Stimulated activated memory B cell treated with anti-CD40 and anti-IgM and Interleukin-4, amounts not matched to agents 10 μg/mL and 1 μg/mL and 100 μg/mL, for 72 hours (primary cell): Measurements from ENCODE around the gene ST7.
"Not testable (repeated sequence)": the region's sequence is repeated elsewhere in the genome, so short reads cannot be mapped to it uniquely, and the experiment has no call there.

ENCODE experiments used
- ATAC-seq: fragments of 150-1000 bp; cut with Tn5 transposase; 2 replicates; pipeline ENCODE4 v1.10.0; 2021
- H3K27ac Mint-ChIP-seq: one replicate; pipeline ENCODE4 v1.8.0; 2022; ENCODE audit warnings: mild to moderate bottlenecking, mixed read lengths
- H3K27me3 Mint-ChIP-seq: one replicate; pipeline ENCODE4 v1.8.0; 2022; ENCODE audit warnings: mixed read lengths
- H3K36me3 Mint-ChIP-seq: one replicate; pipeline ENCODE4 v1.8.0; 2022; ENCODE audit warnings: mixed read lengths
- H3K4me1 Mint-ChIP-seq: one replicate; pipeline ENCODE4 v1.8.0; 2022; ENCODE audit warnings: mixed read lengths
- H3K4me3 Mint-ChIP-seq: one replicate; pipeline ENCODE4 v1.8.0; 2022; ENCODE audit warnings: mild to moderate bottlenecking, moderate library complexity, mixed read lengths
- H3K9me3 Mint-ChIP-seq: one replicate; pipeline ENCODE4 v1.8.0; 2022; ENCODE audit warnings: mixed read lengths

The ST7 gene

GRCh38 chr7:116940689-116941370 lies 12.5 kb upstream of the ST7 start:
- no peaks in the 10 kb centered on the region for H3K4me1 Mint-ChIP-seq
- no peak overlapping the region for H3K4me3 Mint-ChIP-seq
- H3K9me3 Mint-ChIP-seq, result no peaks in the 10 kb centered on the region
- no peak for ATAC-seq
- H3K27ac Mint-ChIP-seq, result no peak overlapping the region
- H3K27me3 Mint-ChIP-seq, result peaks cover 8% of the 10 kb centered on the region
- no peaks in the 10 kb centered on the region for H3K36me3 Mint-ChIP-seq

DNA sequence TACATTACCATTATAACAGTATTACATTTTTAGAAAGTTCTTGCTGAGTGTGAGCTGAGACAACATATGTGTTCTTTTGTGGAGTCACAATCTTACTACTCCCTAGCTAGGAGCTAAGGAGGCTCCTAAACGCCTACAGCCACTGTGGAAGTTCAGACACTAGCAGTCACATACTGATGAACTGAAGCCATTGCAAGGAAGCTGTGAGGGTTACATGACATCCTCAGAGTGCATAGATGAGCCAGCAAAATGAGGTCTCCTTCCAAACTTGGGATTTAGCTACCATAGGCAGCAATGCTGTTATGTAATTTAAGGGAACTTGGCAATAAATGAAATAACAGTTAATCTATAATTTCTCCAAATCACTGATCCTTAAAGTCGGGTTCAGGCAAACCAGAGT lies 10.8 kb upstream of the ST7 start:
- no peak for ATAC-seq
- Mint-ChIP-seq H3K27ac (no peak overlapping the region), H3K9me3 (no peaks in the 10 kb centered on the region), H3K4me1 (no peaks in the 10 kb centered on the region), H3K27me3 (peaks cover 5% of the 10 kb centered on the region), H3K36me3 (no peaks in the 10 kb centered on the region), H3K4me3 (no peak overlapping the region)

DNA sequence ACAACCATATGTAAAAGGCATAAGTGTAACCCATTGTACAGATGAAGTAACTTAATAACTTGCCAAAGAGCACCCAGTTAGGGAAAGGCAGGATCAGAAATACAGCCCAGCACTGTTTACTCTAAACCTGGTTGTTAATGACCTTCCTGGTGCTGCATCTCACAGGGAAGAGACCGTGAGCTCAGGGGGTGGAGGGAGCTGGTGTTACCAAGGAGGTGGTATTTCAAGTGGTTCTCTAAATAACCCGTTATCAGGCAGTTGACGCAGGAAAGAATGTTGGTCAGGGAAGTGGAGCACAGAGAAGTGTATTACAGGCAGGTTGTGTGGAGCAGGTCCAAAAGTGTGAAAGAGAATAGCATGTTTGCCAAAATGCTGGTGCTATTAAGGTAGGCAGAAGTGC lies 4.4 kb upstream of the ST7 start:
- Mint-ChIP-seq H3K27ac (no peak overlapping the region), H3K4me1 (no peaks in the 10 kb centered on the region), H3K9me3 (no peaks in the 10 kb centered on the region), H3K27me3 (no peaks in the 10 kb centered on the region), H3K36me3 (no peaks in the 10 kb centered on the region), H3K4me3 (no peak overlapping the region)
- ATAC-seq, result no peak

GRCh38 chr7:116949941-116950801 lies 3.1 kb upstream of the ST7 start:
- no peaks in the 10 kb centered on the region for H3K9me3 Mint-ChIP-seq
- H3K27ac Mint-ChIP-seq, result no peak overlapping the region
- no peak overlapping the region for H3K4me3 Mint-ChIP-seq
- H3K27me3 Mint-ChIP-seq, result no peaks in the 10 kb centered on the region
- H3K4me1 Mint-ChIP-seq, result peaks cover 12% of the 10 kb centered on the region
- ATAC-seq, result no peak
- no peaks in the 10 kb centered on the region for H3K36me3 Mint-ChIP-seq

- peaks cover 19% of the 10 kb centered on the region for H3K4me1 Mint-ChIP-seq
- H3K27ac Mint-ChIP-seq, result no peak overlapping the region
- H3K27me3 Mint-ChIP-seq, result no peaks in the 10 kb centered on the region
- no peak for ATAC-seq
- no peaks in the 10 kb centered on the region for H3K9me3 Mint-ChIP-seq
- no peaks in the 10 kb centered on the region for H3K36me3 Mint-ChIP-seq
- H3K4me3 Mint-ChIP-seq, result no peak overlapping the region
These were observed 2.4 kb upstream of the ST7 start for GRCh38 chr7:116950889-116951351.

- peak overlapping the region; percentile 3 for H3K4me3 Mint-ChIP-seq
- no peaks in the 10 kb centered on the region for H3K36me3 Mint-ChIP-seq
- no peak overlapping the region for H3K27ac Mint-ChIP-seq
- no peaks in the 10 kb centered on the region for H3K9me3 Mint-ChIP-seq
- ATAC-seq, result no peak
- H3K4me1 Mint-ChIP-seq, result peaks cover 26% of the 10 kb centered on the region
- H3K27me3 Mint-ChIP-seq, result no peaks in the 10 kb centered on the region
These were observed 1.7 kb upstream of the ST7 start for GRCh38 chr7:116951366-116952292.

DNA sequence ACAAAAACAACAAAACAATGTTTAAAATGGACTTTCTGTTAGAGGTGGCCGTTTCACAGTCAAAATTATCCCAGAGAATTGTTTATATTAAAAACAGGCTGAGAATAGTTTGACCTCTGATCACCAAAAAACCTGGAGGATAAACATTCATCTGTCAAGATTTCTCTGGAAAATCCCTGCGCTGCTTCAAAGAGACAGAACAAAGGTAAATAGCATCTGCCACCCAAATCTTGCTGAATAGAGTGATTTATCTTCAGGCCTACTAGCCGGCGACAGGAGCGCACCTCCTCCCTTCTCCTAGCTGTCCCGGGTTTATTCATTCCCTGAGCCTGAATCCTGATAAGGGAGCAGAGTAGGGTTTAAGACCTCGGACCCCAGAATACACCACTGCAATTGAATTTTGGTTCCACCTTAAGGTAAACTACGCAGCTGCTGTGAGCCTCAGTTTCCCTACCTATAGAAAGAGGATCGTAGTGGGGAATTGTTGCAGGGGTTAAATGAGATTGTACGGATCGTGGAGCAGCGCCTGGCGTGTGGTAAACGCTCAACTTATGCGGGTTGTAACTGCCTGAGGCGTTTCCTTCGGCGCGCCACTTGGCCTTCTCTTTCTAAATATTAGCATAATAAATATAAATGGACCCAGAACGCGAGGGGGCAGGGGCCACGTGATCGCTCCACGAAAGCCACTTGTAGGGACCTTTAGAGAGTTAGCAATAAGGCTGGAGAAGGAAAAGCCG lies 498 bp upstream of the ST7 start:
- Mint-ChIP-seq H3K36me3 (no peaks in the 10 kb centered on the region), H3K4me3 (peak overlapping the region; percentile 83), H3K27me3 (no peaks in the 10 kb centered on the region), H3K4me1 (peaks cover 31% of the 10 kb centered on the region), H3K27ac (peak overlapping the region; percentile 87), H3K9me3 (no peaks in the 10 kb centered on the region)
- ATAC-seq, result peak; percentile 37

GRCh38 chr7:116953906-116954838 lies 871 bp downstream of the ST7 start:
- peak; percentile 56 for ATAC-seq
- Mint-ChIP-seq H3K4me1 (peaks cover 31% of the 10 kb centered on the region), H3K9me3 (no peaks in the 10 kb centered on the region), H3K27ac (peak overlapping the region; percentile 87), H3K36me3 (no peaks in the 10 kb centered on the region), H3K27me3 (no peaks in the 10 kb centered on the region), H3K4me3 (peak overlapping the region; percentile 89)

DNA sequence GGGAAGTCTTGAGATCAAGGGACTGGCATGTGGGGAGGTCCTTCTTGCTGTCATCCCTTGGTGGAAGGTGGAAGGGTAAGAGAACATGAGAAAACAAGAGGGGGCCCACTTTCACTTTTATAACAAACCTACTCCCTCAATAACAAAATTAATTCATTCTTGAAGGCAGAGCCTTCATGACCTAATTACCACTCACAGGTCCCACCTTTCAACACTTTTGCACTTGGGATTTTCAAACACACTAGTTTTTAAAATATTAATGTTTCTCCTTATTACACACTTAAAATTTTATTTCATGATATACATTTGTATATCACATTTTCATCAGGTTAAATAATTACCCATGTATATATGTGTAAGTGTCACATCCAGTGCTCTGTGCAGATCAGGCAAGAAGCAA lies 2.0 kb downstream of the ST7 start:
- peak overlapping the region; percentile 87 for H3K27ac Mint-ChIP-seq
- H3K4me3 Mint-ChIP-seq, result peak overlapping the region; percentile 89

DNA sequence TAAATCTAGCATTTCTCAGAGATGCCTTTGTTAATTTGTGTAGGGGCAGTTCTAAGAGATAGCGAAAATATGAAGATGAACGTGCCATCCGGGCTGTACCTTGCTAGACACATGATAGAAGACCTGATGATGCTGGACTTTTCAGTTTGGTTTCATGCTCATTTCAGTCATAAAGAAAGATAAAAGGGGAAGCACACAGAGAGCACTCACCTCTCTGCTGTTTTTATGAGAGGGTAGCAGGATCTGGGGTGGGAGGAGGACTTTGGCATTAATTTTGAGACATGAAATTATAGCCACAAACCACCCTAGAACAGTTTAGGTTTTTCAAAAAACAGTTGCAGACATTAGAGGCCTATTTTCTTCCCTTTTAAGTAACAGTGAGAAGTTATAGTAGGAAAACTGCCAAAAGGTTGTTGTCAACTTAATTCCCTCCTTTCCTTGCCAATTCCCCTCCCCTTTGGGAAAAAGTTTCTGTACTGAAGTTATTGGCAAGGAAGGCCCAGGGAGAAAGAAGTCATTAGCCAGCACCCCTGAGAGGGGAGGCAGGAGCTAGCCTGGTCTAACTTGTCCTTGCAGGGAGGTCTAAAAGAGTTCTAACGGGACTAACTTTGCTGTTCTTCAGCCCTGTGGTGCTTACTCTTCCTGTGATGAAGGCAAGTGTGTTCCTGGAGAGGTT lies 2.6 kb downstream of the ST7 start:
- H3K36me3 Mint-ChIP-seq, result no peaks in the 10 kb centered on the region
- no peaks in the 10 kb centered on the region for H3K27me3 Mint-ChIP-seq
- ATAC-seq, result peak; percentile 88
- H3K27ac Mint-ChIP-seq, result peak overlapping the region; percentile 87
- H3K4me1 Mint-ChIP-seq, result peaks cover 39% of the 10 kb centered on the region
- no peaks in the 10 kb centered on the region for H3K9me3 Mint-ChIP-seq
- H3K4me3 Mint-ChIP-seq, result peak overlapping the region; percentile 89

More for the DNA sequence above, 2.0 kb downstream of the ST7 start:
- no peaks in the 10 kb centered on the region for H3K36me3 Mint-ChIP-seq
- H3K27me3 Mint-ChIP-seq, result no peaks in the 10 kb centered on the region
- ATAC-seq, result no peak
- peaks cover 36% of the 10 kb centered on the region for H3K4me1 Mint-ChIP-seq
- no peaks in the 10 kb centered on the region for H3K9me3 Mint-ChIP-seq

DNA sequence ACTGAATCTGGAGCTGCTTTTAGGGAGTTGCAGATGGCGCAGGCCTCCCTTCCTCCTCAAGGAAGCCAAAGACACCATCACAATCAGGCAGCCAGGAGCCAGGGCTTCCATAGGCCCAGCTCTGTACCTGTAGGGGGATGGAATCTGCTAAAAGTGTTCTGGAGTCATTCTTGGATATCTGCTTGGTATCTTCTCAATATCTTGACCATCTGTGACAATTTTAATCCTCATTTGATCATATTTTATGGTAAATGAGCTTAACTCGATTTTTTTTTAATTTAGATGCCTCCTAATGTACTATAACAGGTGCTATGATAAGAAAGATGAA lies 3.1 kb downstream of the ST7 start:
- H3K36me3 Mint-ChIP-seq, result no peaks in the 10 kb centered on the region
- H3K27me3 Mint-ChIP-seq, result no peaks in the 10 kb centered on the region
- ATAC-seq, result no peak
- H3K4me3 Mint-ChIP-seq, result no peak overlapping the region
- peak overlapping the region; percentile 87 for H3K27ac Mint-ChIP-seq
- peaks cover 43% of the 10 kb centered on the region for H3K4me1 Mint-ChIP-seq
- H3K9me3 Mint-ChIP-seq, result no peaks in the 10 kb centered on the region

DNA sequence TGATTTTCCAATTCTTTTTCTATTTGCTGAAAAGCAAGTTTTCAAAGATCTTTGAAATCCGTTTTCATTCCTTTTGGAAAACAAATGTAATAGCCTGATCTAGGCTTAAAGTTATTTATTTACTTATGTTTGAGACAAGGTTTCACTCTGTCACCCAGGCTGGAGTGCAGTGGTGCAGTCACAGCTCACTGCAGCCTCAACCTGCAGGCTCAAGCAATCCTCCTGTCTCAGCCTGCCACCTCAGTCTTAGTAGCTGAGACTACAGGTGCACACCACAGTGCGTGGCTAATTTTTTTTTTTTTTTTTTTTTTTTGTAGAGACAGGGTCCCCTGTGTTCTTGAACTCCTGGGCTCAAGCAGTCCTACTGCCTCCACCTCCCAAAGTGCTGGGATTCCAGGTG lies 4.6 kb downstream of the ST7 start:
- H3K9me3 Mint-ChIP-seq, result no peaks in the 10 kb centered on the region
- no peak for ATAC-seq
- H3K4me3 Mint-ChIP-seq, result no peak overlapping the region
- no peak overlapping the region for H3K27ac Mint-ChIP-seq
- peaks cover 5% of the 10 kb centered on the region for H3K36me3 Mint-ChIP-seq
- peaks cover 50% of the 10 kb centered on the region for H3K4me1 Mint-ChIP-seq
- H3K27me3 Mint-ChIP-seq, result no peaks in the 10 kb centered on the region

DNA sequence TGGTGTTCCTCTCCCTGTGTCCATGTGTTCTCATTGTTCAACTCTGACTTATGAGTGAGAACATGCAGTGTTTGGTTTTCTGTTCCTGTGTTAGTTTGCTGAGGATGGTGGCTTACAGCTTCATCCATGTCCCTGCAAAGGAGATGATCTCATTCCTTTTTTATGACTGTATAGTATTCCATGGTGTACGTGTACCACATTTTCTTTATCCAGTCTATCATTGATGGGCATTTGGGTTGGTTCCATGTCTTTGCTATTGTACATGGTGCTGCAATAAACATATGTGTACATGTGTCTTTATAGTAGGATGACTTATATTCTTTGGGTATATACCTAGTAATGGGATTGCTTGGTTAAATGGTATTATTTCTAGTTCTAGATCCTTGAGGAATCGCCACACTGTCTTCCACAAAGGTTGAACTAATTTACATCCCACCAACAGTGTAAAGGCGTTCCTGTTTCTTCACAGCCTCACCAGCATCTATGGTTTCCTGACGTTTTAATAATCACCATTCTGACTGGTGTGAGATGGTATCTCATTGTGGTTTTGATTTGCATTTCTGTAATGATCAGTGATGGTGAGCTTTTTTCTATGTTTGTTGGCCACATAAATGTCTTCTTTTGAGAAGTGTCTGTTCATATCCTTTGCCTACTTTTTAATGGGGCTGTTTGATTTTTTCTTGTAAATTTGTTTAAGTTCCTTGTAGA lies 8.8 kb downstream of the ST7 start:
- H3K27ac Mint-ChIP-seq, H3K4me3 Mint-ChIP-seq, H3K27me3 Mint-ChIP-seq, H3K9me3 Mint-ChIP-seq, ATAC-seq, H3K36me3 Mint-ChIP-seq: not testable (repeated sequence)
- H3K4me1 Mint-ChIP-seq, result peaks cover 20% of the 10 kb centered on the region
